ENCODE measurements around the gene SLC35E2B. TPM values are rescaled to one million over a fixed set of nuclear protein-coding genes. Genes with fewer than 3 reads are reported as not detected.
"Not testable (repeated sequence)": the region's sequence is repeated elsewhere in the genome, so short reads cannot be mapped to it uniquely, and the experiment has no call there.

The SLC35E2B gene
- total RNA-seq, 1 experiment from 2014 or later: 41.7 TPM

GRCh38 chr1:1634613-1635012, 58.0 kb downstream of the SLC35E2B start:
- not testable (repeated sequence) for H3K79me1 ChIP-seq (ENCODE audit: insufficient read depth, low read depth, low read length, poor library complexity, severe bottlenecking); H2BK20ac ChIP-seq (ENCODE audit: low read depth, low read length, poor library complexity, severe bottlenecking); H3T11ph ChIP-seq (ENCODE audit: low read length); H3K23ac ChIP-seq (ENCODE audit: insufficient read length, low read depth, low read length); H3K18ac ChIP-seq (ENCODE audit: insufficient read length, low read depth, low read length); H3K9ac ChIP-seq (ENCODE audit: extremely low read depth, insufficient read length, low read length); H2BK15ac ChIP-seq (ENCODE audit: low read depth, low read length); H2AFZ ChIP-seq (ENCODE audit: low read length); H4K20me1 ChIP-seq (ENCODE audit: control insufficient read depth, insufficient read depth, insufficient read length); H2BK120ac ChIP-seq (ENCODE audit: low read depth, low read length, poor library complexity, severe bottlenecking); H3K4me1 ChIP-seq (ENCODE audit: insufficient read depth, low read length); H3K36me3 Mint-ChIP-seq (ENCODE audit: insufficient read depth in 1 of 3, low read depth in 3 of 3); H3K14ac ChIP-seq (ENCODE audit: insufficient read depth, low read length); H3K9me3 ChIP-seq (ENCODE audit: control insufficient read depth, low read depth, low read length); H3K9me3 Mint-ChIP-seq; H2BK12ac ChIP-seq (ENCODE audit: insufficient read length, low read depth, low read length); H4K8ac ChIP-seq (replicated peaks; ENCODE audit: insufficient read length, low read depth, low read length); H4K5ac ChIP-seq (ENCODE audit: insufficient read length, low read depth, low read length); H4K91ac ChIP-seq (ENCODE audit: insufficient read length, low read depth, low read length); H3K4me3 Mint-ChIP-seq; H3K56ac ChIP-seq (ENCODE audit: insufficient read length, low read depth, low read length); H3K79me2 ChIP-seq (ENCODE audit: insufficient read depth, low read length); H3K23me2 ChIP-seq (ENCODE audit: insufficient read length, low read depth, low read length, poor library complexity, severe bottlenecking); H3K27ac ChIP-seq (ENCODE audit: insufficient read length, low read depth, low read length); H3K27me3 ChIP-seq (ENCODE audit: insufficient read depth, low read length); H3K4ac ChIP-seq (ENCODE audit: low read depth, low read length); H3K27ac Mint-ChIP-seq; H3K4me2 ChIP-seq (ENCODE audit: insufficient read depth, insufficient read length, low read length); H3K4me1 Mint-ChIP-seq; H2BK5ac ChIP-seq (ENCODE audit: insufficient read length, low read length); H2AK5ac ChIP-seq (ENCODE audit: insufficient read length, low read length)
- WGBS (ENCODE audit: extremely low coverage, insufficient read length, low lambda C conversion rate): no CpG with 5 or more reads among the region's 13 CpGs
- H3K27me3 Mint-ChIP-seq (ENCODE audit: low read depth): peaks cover 12% of the 10 kb centered on the region
- peak; percentile 28 for DNase-seq

- H3K9me3 ChIP-seq (ENCODE audit: control insufficient read depth, low read depth, low read length); H3K18ac ChIP-seq (ENCODE audit: insufficient read length, low read depth, low read length); H3K36me3 Mint-ChIP-seq (ENCODE audit: insufficient read depth in 1 of 3, low read depth in 3 of 3); H3T11ph ChIP-seq (ENCODE audit: low read length); H3K4me1 ChIP-seq (ENCODE audit: insufficient read depth, low read length); H2AK5ac ChIP-seq (ENCODE audit: insufficient read length, low read length); H3K14ac ChIP-seq (ENCODE audit: insufficient read depth, low read length); H4K5ac ChIP-seq (ENCODE audit: insufficient read length, low read depth, low read length); H3K4ac ChIP-seq (ENCODE audit: low read depth, low read length); H3K27me3 ChIP-seq (ENCODE audit: insufficient read depth, low read length); H3K9ac ChIP-seq (ENCODE audit: extremely low read depth, insufficient read length, low read length); H3K56ac ChIP-seq (ENCODE audit: insufficient read length, low read depth, low read length); H4K91ac ChIP-seq (ENCODE audit: insufficient read length, low read depth, low read length); H3K23me2 ChIP-seq (ENCODE audit: insufficient read length, low read depth, low read length, poor library complexity, severe bottlenecking); H4K20me1 ChIP-seq (ENCODE audit: control insufficient read depth, insufficient read depth, insufficient read length); H3K4me1 Mint-ChIP-seq; H3K27ac Mint-ChIP-seq; DNase-seq; H3K79me1 ChIP-seq (ENCODE audit: insufficient read depth, low read depth, low read length, poor library complexity, severe bottlenecking); H2BK20ac ChIP-seq (ENCODE audit: low read depth, low read length, poor library complexity, severe bottlenecking); H3K23ac ChIP-seq (ENCODE audit: insufficient read length, low read depth, low read length); H3K4me3 Mint-ChIP-seq; H2BK5ac ChIP-seq (ENCODE audit: insufficient read length, low read length); H2AFZ ChIP-seq (ENCODE audit: low read length); H2BK12ac ChIP-seq (ENCODE audit: insufficient read length, low read depth, low read length); H4K8ac ChIP-seq (replicated peaks; ENCODE audit: insufficient read length, low read depth, low read length); H3K79me2 ChIP-seq (ENCODE audit: insufficient read depth, low read length); H3K4me2 ChIP-seq (ENCODE audit: insufficient read depth, insufficient read length, low read length); H3K27ac ChIP-seq (ENCODE audit: insufficient read length, low read depth, low read length); H3K9me3 Mint-ChIP-seq; H2BK120ac ChIP-seq (ENCODE audit: low read depth, low read length, poor library complexity, severe bottlenecking); H2BK15ac ChIP-seq (ENCODE audit: low read depth, low read length): not testable (repeated sequence)
- no CpG with 5 or more reads among the region's 35 CpGs for WGBS (ENCODE audit: extremely low coverage, insufficient read length, low lambda C conversion rate)
- H3K27me3 Mint-ChIP-seq (ENCODE audit: low read depth): peaks cover 12% of the 10 kb centered on the region
These were observed 59.2 kb downstream of the SLC35E2B start for GRCh38 chr1:1633409-1633808.
